HL-60/S4 treated with retinoic acid at 250 ng/mL for 4 days and 3 days (cell line): ENCODE measurements around the gene NRP2.

ENCODE experiments used
- in situ Hi-C: fragments of 300-500 bp; cut with MboI; formaldehyde crosslinking; loops from 2 replicates; pipeline ENCODE4 v1.7.0; 2022; ENCODE audit warnings: low sequenced_read_pairs

NRP2 gene

DNA sequence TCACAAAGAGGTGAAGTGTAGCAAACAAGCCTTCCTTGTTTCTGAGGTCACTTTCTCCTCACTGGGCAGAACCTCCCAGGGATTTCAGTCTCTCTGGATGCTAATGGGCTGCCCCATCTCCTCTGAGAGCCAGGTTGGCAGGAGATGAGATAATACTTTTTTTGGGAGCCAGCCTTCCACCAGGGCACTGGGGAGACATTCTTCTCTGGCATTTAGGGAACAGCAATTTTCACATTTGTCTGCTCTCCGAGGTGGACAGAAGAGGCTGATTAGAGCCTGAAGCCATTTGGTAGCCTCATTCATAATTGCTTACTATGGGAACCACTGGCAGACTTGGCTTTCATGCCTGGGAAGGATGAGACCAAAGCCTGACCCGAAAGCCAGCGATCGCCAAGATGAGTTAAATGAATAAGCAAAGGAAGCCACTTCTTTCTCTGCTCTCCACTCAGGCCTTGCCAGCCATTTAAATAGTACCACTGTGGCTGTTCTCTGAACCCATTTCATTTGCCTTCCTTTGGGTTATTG, 70.1 kb downstream of the NRP2 start:
- in situ Hi-C loops: no loop called here

DNA sequence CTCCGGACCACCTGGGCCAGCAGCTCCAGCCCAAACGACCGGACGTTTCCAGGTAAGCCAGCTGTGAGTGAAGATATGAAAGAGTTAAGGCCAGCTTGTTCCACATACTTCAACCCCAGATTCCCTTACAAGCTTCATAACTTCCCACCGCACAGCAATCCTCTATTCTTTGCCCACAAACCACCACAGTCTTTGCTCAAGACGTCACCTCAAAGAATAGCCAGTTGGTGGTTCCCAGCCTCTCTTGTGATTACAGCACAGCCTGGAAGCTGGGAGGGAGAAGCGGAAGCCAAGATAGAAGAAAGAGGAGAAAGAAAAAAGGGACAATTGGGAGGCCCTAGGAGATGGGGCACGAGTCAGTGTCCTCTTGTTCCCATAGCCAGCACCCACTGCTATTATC, 70.6 kb downstream of the NRP2 start:
- in situ Hi-C loops: no loop called here

DNA sequence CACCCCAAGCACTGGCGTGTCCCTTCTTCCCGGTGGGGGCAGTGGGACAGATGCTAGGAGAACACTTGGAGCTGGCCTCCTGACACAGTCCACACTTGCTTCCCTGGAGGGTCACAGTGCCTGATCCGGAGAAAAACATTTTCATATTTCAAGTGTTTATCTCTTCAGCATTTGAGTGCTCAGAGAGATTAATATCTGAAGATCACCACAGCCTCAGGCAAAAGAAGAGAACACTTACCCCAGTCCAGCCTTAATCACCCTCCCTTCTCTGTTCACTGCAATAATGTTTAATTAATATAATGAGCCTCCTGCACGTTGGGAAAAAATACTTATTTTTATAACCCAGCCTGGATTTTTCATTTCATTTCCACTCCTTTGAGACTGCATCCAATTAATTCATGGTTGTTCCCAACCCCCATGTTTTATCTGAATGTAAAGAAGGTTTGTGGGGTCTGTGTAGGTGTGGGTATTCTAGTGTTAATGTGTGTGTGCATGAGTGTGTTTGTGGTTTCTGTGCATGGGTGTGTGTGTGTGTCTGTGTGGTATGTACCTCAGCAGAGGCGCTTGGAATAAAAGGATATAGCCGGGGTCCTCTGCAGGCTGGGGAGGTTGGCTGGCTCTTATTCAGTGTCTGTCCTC, 72.1 kb downstream of the NRP2 start:
- in situ Hi-C loops: no loop called here

DNA sequence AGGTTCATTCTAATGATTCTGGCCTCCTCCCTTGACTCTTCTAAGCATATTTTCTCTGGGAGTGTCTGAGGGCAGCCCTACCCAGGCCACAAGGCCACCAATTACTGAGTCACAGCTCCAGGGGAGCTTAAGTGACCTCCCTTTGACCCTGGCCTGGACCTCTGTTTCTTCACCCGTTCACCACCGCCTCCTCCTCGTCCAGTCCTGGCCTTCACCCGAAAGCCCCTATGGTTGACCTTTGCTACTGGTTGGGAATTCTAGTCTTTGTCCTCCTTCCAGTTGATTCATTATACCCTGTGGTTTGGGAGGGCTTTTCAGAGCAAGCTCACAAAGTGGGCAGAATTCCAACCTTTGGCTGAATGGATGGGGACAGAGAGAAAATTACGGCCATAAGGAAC, 72.6 kb downstream of the NRP2 start:
- in situ Hi-C loops: no loop called here

DNA sequence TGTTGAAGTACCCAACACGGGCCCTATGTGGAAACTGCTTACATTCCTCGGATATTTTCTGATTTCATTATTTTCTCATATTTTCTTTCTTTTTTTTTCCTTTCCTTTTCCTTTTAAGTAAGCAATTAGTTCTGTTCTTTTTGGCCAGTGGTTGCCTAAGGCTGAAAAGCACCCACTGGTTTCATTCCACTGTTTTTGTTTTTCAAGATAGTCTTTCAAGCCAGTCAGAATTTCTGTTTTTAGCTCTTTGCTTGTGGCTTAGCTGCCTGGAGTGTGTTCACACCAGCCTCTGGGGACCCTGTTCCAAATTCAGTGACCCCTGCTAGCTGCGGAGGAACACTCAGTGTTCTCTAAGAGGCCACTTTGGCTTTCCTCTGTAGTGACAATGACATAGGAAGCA, 73.6 kb downstream of the NRP2 start:
- in situ Hi-C loops: no loop called here

DNA sequence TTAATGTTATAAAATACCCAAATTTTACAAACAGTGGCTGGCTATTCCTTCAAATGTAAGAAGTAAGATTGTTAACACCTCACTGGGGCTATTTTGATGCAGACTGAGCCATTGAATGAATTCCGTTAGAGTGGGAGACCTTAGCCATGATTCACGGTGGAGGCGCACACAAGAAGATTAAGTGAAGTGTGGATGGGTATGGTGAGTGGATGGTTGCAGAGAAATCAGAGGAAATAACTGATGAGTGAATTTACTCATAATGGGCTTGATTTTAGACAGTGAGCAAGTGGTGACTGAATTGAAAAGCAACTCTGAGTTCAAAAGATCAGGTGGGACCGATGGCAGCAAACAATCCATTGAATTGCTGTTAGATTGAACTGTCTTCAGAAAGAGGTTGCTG, 75.0 kb downstream of the NRP2 start:
- in situ Hi-C loops: no loop called here

DNA sequence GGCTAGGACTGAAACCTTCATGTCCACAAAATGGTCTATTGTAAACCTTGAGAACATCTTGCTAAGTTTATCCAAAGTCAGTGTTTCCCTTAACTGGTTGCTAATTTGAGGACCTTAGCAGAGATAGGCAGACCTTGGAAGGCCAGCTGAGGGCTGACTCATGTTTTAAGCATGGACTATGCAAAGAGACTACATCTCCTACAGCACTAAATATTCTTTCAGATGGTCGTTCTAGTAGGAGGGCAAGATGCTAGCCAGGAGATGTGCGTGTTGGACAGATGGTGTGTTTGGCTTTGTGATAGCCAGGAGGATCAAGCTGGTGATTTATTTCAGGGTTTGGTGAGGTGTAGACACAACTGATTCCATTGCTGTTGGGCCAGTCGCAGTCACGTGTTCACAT, 75.8 kb downstream of the NRP2 start:
- in situ Hi-C loops: no loop called here

DNA sequence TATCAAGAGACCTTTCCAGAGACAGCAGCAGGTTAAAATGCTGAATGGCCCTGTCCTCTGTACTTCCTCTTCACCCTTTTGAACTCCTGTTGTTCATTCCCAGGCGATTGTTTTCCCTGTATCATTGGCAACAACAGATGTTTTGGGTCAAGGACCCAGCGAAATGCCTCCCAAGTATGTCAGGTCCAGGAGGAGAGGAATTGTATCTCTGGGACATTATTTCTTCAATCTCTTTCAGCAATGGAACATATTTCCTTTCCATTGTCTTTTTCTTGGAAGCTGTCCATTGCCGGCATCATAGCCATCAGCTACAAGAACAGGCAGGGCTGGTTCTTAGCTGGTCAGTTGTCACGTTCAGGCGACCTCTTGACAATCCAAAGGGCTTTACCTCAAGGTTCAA, 76.2 kb downstream of the NRP2 start:
- in situ Hi-C loops: no loop called here

DNA sequence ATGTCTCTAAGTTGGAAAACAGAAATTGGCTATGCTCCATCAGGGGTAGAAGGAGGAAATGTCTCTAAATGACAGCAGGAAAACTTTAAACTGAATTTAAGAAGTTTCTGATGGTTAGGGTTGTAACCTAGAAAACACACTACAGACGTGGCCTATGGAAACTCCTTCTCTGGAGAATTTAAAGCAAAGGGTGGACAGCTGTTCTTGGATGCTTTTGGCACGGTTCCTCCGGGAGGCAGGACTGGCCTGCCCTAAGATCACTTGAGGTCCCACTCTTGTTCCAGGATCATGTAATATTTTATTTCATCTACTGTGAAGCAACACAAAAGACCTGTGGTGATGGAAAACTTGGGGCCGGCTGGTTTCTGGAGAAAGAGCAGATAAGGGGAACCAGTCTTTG, 77.0 kb downstream of the NRP2 start:
- in situ Hi-C loops: no loop called here

DNA sequence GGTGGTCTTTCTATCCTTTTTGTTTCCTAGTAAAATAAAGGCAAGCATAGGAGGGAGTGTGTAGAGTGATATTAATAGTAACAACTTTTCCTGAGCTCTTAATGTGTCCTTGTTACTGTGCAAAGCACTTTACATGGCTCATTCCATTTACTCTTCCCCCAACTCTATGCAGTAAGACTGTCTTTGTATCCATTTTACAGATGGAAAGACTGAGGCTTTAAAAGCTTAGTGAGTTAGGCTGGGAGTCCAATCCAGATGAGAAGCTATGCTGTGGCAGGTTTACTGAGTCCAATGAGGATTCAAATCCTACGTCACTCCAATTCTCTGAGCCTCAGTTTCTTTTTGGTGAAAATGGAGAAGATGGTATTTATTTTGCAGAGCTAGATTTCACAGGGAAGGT, 77.4 kb downstream of the NRP2 start:
- in situ Hi-C loops: no loop called here

DNA sequence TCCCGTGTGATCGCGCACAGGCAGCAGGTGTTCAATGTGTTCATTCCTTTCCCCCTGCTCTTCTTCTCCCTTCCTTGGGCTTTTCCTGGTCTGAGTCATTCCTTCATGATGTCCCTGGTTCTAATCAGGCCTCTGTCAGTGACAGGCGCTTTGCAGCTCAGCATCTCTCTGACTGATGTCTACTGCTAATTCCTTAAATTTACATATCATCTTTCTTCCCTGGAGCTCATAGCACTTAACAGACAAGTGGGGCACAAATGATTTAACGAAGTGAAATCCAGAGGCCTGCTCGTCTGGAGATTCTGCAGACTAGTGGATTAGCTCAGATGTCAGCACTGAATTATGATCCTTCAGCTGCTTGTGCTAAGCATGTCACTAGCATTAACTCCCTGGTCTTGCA, 77.9 kb downstream of the NRP2 start:
- in situ Hi-C loops: no loop called here

DNA sequence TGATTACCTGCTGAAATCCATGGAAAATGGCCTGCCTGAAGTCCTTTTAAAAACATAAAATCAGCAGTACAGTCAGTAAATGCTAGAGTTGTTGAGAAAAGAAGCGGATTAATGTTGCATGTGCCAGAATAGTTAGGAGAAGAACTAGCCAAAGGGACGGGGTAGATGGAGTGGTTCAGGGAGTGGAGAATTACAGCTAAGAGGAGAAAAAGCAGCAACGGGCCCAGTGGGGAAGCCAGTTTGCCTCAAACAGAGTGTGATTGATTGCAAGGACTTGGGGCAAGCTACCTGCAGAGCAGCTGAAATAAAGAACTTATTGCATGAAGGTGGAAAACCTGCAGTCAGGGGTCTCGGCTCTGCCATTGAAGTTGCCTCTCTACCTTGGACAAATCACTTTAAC, 79.1 kb downstream of the NRP2 start:
- in situ Hi-C loops: no loop called here

DNA sequence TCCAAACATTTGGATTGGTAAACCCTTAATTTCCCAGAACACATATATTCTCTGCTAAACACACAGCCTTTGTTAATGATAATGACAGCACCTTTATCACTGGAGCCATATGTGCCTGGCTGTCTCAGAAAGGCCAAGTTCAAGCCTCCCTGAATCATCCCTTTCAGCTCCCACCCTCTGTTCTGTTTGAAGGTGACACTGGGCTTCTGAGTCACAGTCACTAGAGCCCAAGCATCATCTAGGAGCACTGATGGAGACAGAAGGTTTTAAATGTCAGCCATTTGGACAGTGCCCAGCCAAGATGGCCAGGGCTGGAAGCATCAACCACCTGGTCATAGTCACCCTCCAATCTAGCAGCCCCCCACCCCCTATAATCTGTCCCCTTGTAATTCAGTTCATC, 80.6 kb downstream of the NRP2 start:
- in situ Hi-C loops: no loop called here

DNA sequence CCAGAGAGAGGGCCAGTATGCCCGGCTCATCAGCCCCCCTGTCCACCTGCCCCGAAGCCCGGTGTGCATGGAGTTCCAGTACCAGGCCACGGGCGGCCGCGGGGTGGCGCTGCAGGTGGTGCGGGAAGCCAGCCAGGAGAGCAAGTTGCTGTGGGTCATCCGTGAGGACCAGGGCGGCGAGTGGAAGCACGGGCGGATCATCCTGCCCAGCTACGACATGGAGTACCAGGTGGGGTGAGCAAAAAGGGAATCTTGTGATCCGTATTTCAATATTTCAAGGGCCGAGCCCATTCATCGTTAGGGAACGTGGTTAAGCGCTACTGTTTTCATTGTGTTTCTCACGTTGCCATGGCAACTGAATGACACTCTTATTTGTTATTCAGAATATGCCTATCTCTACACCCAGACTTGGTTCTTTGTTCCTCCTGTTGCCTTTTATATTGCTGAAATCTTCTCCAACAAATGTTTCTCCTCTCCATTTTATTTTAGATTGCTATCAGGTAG, 81.5 kb downstream of the NRP2 start:
- in situ Hi-C loops: no loop called here

DNA sequence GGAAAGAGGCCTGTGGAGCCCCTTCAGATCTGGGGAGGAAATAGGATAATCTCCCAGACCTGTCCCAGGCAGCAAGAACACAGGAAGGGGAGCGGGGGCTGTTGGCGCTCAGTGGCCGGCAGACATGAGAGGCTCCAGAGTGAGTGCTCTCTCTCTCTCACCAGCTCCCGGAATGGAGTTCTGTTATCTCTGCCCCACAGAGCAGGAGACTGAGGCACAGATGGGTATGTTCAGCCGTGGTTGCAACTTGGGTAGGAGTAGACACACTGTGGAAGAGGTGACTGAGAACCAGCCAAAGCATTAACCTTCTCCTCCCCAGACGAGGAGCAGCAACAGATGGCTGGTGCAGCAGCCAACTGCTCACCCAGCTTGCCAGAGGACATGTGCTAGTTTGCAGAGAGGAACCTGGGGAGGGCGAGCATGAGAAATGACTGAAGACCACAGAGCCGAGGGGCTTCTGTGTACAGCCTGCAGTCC, 82.0 kb downstream of the NRP2 start:
- in situ Hi-C loops: no loop called here

DNA sequence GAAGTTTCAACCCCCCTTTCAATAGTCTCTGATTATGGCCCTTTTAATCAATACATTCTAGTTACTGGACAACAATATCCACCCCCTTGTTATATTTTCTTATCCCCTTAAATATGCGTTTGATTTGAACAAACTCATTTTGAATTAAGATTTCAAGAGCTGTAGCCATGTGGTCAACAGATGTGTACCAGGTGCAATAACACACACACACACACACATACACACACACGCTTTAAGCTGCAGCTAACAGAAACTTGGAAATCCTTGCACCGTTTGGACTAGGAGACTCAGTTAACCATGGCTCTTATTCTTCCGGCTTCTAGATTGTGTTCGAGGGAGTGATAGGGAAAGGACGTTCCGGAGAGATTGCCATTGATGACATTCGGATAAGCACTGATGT, 82.8 kb downstream of the NRP2 start:
- in situ Hi-C loops: no loop called here

DNA sequence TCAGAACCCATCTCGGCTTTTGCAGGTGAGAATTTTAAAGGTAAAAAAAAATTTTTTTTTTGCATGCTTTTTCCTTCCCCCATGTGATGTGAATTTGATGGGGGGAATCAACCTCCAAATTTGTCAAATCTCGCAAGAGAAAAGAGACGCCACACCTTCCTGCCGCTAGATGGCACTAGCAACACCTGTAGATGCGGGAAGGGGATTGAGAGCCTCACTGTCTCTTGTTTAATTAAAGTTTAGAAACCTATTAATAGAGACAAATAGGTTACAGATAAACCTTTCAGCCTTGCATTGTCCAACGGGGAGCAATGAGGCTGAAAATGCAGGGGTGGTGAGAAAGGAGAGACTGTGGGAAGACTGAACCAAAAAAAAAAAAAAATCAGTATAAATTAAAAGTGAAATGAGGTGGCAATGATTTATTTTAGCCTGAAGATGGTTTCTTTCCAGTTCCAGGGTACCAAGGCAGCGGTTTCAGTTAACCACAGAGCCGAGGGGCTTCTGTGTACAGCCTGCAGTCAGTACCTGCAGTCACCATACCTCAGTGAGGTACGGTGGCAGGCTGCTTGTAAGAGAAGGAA, 84.6 kb downstream of the NRP2 start:
- in situ Hi-C loops: no loop called here

DNA sequence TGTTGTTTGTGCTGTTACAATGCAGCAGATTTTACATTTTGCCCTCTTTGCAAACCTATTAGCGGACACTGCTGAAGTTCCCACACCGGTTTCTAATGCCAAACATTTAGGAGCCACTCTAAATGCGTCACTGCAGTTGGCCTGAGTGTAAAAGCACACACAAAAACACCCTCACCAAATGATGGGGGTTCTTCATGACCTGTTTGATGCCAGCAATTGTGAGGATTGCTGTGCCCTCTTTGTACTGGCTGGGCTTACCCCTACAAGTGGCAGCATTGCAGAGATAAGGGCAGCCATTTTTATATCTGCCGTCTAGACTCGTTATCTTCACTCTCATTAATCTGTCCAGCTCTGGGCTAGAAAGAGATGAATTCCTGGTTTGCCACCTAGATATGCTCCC, 85.3 kb downstream of the NRP2 start:
- in situ Hi-C loops: no loop called here

DNA sequence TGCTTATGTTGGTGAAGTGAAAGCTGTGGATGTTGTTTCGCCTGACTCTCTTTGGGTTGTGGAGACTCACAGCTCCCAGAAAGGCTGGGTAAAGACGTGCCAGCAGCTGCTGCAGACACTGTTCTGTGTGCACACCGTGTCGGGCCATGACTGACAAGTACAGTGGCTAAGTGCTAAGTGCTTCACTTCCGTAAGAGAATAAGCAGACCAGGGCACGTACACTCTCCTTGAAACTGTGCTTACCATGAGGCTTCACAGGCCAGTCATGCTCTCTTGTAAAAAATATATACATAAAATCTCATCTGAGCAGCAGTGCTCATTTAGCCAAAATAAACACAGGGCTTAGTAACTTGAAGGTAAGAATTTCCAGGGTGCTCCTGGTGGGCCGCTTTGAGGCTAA, 86.0 kb downstream of the NRP2 start:
- in situ Hi-C loops: no loop called here

DNA sequence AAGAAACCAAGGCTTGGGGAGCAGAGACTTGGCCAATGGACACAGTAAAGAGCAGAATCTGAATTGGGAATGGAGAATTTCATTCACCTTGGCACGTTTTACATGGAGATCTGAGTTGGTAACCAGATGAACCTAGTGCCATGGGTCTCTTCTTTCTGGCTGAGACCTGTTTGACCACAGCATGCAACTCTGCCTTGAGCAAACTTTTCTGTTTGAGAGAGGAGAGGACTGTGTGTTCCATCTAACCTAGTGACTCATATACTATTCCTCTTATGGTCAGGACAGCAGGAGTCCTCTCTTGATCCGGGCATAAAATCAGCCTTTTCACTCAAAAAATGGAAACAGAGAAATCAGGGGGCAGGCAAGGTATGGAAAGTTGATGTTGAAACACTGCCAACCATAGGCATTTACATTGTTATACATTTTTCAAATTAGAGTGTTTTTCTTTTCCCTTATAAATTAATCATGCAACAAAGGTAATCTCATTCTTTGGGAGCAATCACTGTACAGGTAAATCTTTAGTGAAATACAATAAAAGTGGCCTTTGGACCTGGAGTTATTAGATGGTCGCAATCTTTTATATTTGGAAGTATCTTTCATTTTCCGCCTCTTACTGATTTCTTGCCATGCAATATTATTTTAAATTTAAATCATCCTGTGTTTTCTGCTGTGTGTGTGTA, 86.7 kb downstream of the NRP2 start:
- in situ Hi-C loops: no loop called here

DNA sequence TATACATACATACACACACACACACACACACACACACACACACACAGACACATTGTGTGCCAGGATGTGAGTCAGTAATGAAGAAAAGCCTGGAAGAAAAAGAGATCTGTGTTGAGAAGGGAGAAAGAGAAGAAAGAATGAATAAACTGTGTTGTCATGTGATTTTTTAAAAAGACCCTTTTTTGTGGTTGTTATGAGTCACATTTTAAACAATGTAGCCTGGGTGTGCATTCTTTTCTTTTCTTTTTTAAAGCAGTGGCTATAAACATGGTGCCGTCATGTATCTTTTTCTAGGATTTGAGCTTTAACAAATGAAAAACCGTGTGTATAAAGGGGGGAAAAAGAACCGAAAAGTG, 87.2 kb downstream of the NRP2 start:
- in situ Hi-C loops: no loop called here

DNA sequence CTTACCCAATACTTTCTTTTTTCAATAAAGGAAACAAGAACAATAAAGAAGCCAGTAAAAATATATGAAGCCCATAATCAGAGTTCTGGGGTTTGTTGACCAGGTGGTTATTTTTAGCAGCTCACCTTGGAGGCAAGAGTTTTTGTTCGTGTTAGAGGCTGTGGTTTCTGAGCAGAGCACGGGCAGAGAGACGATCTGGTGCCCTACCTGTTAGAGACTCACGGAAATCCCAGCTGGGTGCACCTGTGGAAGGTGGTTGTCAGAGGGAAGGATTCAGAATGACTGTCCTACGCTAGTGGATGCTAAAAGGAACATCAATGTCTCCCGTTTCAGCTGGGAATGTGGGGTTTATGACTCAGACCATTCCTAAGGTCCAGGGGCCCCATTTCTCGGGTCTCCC, 87.6 kb downstream of the NRP2 start:
- in situ Hi-C loops: no loop called here
